DND-41 (cell line): ENCODE measurements around the gene UBAC1.

Source experiments
- ATAC-seq: fragments of 200-7000 bp; cut with Tn5 transposase; 3 replicates; pipeline ENCODE4 v1.9.1; 2021; ENCODE audit warnings: low read depth; ENCODE audit not compliant: insufficient read depth
- DNase-seq: peaks from one replicate; pipeline ENCODE4 v3.0.0-alpha.2; 2020
- H2AFZ ChIP-seq: 2 replicates; pipeline ENCODE4 v1.6.0; 2012; ENCODE audit warnings: low read depth, low read length
- H3K27ac ChIP-seq: 2 replicates; pipeline ENCODE4 v1.5.1; 2012; ENCODE audit warnings: low read length, inconsistent platforms
- H3K27me3 ChIP-seq: fragments of 200-600 bp; sonication (generic); 2 replicates; pipeline ENCODE4 v1.6.0; 2012; ENCODE audit warnings: low read length, mild to moderate bottlenecking, inconsistent platforms; ENCODE audit not compliant: insufficient read depth, poor library complexity
- H3K36me3 ChIP-seq: 2 replicates; pipeline ENCODE4 v1.5.1; 2012; ENCODE audit warnings: low read length, inconsistent platforms; ENCODE audit not compliant: insufficient read depth
- H3K4me1 ChIP-seq: 2 replicates; pipeline ENCODE4 v1.5.1; 2012; ENCODE audit warnings: mild to moderate bottlenecking, low read length; ENCODE audit not compliant: insufficient read depth
- H3K4me2 ChIP-seq: 2 replicates; pipeline ENCODE4 v1.6.0; 2012; ENCODE audit warnings: mild to moderate bottlenecking, moderate library complexity, low read length, inconsistent platforms; ENCODE audit not compliant: insufficient read depth
- H3K4me3 ChIP-seq, 2 experiments: fragments of 200-600 bp in 1 of 2; shearing (Covaris generic) in 1 of 2; 2 replicates each; pipeline ENCODE4 v1.5.1; 2012 to 2016; ENCODE audit warnings: inconsistent platforms in 2 of 2, low read length in 2 of 2, mild to moderate bottlenecking in 2 of 2, low read depth in 1 of 2, moderate library complexity in 1 of 2
- H3K79me2 ChIP-seq: 2 replicates; pipeline ENCODE4 v1.6.0; 2012; ENCODE audit warnings: low read length, inconsistent platforms; ENCODE audit not compliant: insufficient read depth
- H3K9ac ChIP-seq: 2 replicates; pipeline ENCODE4 v1.6.0; 2012; ENCODE audit warnings: low read depth, mild to moderate bottlenecking, inconsistent platforms, low read length, moderate library complexity
- H3K9me3 ChIP-seq: 2 replicates; pipeline ENCODE4 v1.5.1; 2012; ENCODE audit warnings: low read length, moderate library complexity, mild to moderate bottlenecking, inconsistent platforms; ENCODE audit not compliant: insufficient read depth, severe bottlenecking
- H4K20me1 ChIP-seq: 2 replicates; pipeline ENCODE4 v1.6.0; 2012; ENCODE audit warnings: low read length; ENCODE audit not compliant: insufficient read depth
- CTCF ChIP-seq: IDR thresholded peaks from 2 replicates; pipeline ENCODE4 v1.5.1; 2012; ENCODE audit warnings: borderline replicate concordance, low read length, moderate library complexity, mild to moderate bottlenecking; ENCODE audit not compliant: poor library complexity, severe bottlenecking; ENCODE audit errors: extremely low read depth
- EZH2 ChIP-seq: IDR thresholded peaks from 3 replicates; pipeline ENCODE4 v1.6.1; 2012; ENCODE audit warnings: borderline replicate concordance, low read depth, mild to moderate bottlenecking, moderate library complexity, low read length, inconsistent platforms; ENCODE audit not compliant: severe bottlenecking

The UBAC1 gene

GRCh38 chr9:135932656-135933055 lies 28.5 kb downstream of the UBAC1 start:
- ATAC-seq = no peak
- H3K4me2 ChIP-seq = no peak overlapping the region
- H3K9me3 ChIP-seq = peaks cover 4% of the 10 kb centered on the region
- H3K36me3 ChIP-seq = peaks cover 58% of the 10 kb centered on the region
- H3K4me1 ChIP-seq = no peaks in the 10 kb centered on the region
- peaks cover 41% of the 10 kb centered on the region for H4K20me1 ChIP-seq
- no peak overlapping the region for H2AFZ ChIP-seq
- H3K27ac ChIP-seq = no peak overlapping the region
- no peak overlapping the region for H3K9ac ChIP-seq
- H3K79me2 ChIP-seq = no peaks in the 10 kb centered on the region
- H3K4me3 ChIP-seq = no peak overlapping the region
- TF ChIP-seq CTCF (no peak), EZH2 (no peak)
- DNase-seq = no peak
- H3K27me3 ChIP-seq = no peaks in the 10 kb centered on the region

- DNase-seq = no peak
- H2AFZ ChIP-seq = no peak overlapping the region
- peaks cover 45% of the 10 kb centered on the region for H3K36me3 ChIP-seq
- no peaks in the 10 kb centered on the region for H3K27me3 ChIP-seq
- peaks cover 52% of the 10 kb centered on the region for H4K20me1 ChIP-seq
- ATAC-seq = no peak
- peaks cover under 1% of the 10 kb centered on the region for H3K9me3 ChIP-seq
- no peak overlapping the region for H3K27ac ChIP-seq
- no peaks in the 10 kb centered on the region for H3K4me1 ChIP-seq
- no peak for TF ChIP-seq EZH2
- no peak for TF ChIP-seq CTCF
- no peak overlapping the region for H3K4me2 ChIP-seq
- no peaks in the 10 kb centered on the region for H3K79me2 ChIP-seq
- no peak overlapping the region for H3K4me3 ChIP-seq
- H3K9ac ChIP-seq = no peak overlapping the region
Observed at GRCh38 chr9:135931349-135931820, 29.8 kb downstream of the UBAC1 start.

DNA sequence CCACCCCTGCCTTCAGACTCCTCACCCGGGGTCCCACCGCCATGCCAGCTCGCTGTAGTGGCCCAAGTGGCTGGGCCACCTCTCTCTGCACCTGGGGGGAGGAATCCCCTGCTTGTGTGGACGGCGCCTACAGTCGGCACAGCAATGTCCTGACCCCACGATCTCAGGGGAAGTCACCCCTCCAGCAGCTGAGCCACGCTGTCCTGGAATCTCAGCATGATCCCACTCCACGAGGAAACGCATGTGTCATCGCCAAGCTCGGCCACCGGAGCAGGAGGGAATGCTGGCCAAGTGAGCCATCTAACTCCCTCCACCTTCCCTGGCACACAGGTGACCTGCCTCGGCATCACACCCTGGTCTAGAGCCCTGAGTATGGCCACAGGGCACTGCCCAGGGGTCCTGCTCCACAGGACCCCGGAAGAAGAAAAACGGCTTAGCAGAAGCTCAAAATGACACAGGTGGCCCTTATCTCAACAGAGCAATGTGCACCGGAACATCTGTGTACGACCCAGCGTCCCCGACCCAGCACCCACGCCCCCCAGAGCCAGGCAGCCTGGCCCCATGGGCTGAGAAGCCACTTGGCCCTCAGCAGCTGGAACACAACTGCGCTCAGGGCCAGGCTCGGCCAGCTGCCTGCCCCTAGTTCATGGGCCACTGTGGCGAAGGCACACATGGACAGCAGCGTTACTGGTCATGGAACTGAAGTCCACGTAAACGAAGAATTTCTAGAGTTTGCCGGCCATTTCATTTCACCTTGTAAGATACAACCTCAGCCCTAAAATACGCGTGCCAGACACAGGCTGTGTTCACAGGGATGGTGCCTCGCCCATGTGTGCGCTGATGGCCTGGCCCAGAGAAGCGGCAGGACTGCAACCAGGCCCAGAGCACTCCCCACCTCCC lies 30.5 kb downstream of the UBAC1 start:
- no peaks in the 10 kb centered on the region for H3K79me2 ChIP-seq

More for the DNA sequence above, 30.5 kb downstream of the UBAC1 start:
- TF ChIP-seq EZH2 = no peak
- TF ChIP-seq CTCF = no peak
- Histone ChIP-seq H3K9me3 (no peaks in the 10 kb centered on the region), H3K36me3 (peaks cover 39% of the 10 kb centered on the region), H3K27me3 (no peaks in the 10 kb centered on the region), H3K4me2 (no peak overlapping the region), H3K4me1 (no peaks in the 10 kb centered on the region), H3K4me3 (no peak overlapping the region), H3K9ac (no peak overlapping the region), H3K27ac (no peak overlapping the region), H2AFZ (no peak overlapping the region), H4K20me1 (peaks cover 53% of the 10 kb centered on the region)
- ATAC-seq = no peak
- no peak for DNase-seq
